Vagina (tissue), 2 donors: ENCODE results near the gene KRTAP12-4. TPM values are rescaled to one million over a fixed set of nuclear protein-coding genes. Genes with fewer than 3 reads are reported as not detected.

Experiments
- DNase-seq, 2 donors: peaks; one replicate each; pipeline ENCODE4 v3.0.0-alpha.2; 2017; ENCODE audit errors: extremely low spot score in 2 of 2
- H3K27ac ChIP-seq: fragments of 200-600 bp; sonication (generic); one replicate; pipeline ENCODE4 v1.5.1; 2019
- H3K27me3 ChIP-seq: fragments of 200-600 bp; sonication (generic); one replicate; pipeline ENCODE4 v1.5.1; 2019
- H3K36me3 ChIP-seq, 2 donors: fragments of 200-600 bp; sonication (generic); one replicate each; pipeline ENCODE4 v1.5.1; 2017 to 2019
- H3K4me1 ChIP-seq: fragments of 200-600 bp; sonication (generic); one replicate; pipeline ENCODE4 v1.5.1; 2019
- H3K4me3 ChIP-seq, 2 donors: fragments of 200-600 bp; sonication (generic); 1 replicate in 1 of 2; 2 replicates in 1 of 2; pipeline ENCODE4 v1.5.1; 2016 to 2019
- H3K9me3 ChIP-seq: fragments of 200-600 bp; sonication (generic); one replicate; pipeline ENCODE4 v1.5.1; 2019
- POLR2A ChIP-seq, 2 donors: fragments of 450-650 bp; IDR thresholded peaks; one replicate each; pipeline ENCODE4 v1.6.1; 2017; ENCODE audit warnings: antibody characterized with exemption in 2 of 2, mild to moderate bottlenecking in 2 of 2, moderate library complexity in 2 of 2
- POLR2AphosphoS5 ChIP-seq, 2 donors: sonication (generic); formaldehyde crosslinking; IDR thresholded peaks; one replicate each; pipeline ENCODE4 v1.9.0; 2017; ENCODE audit warnings: antibody characterized with exemption in 2 of 2, mild to moderate bottlenecking in 2 of 2, low read depth in 1 of 2; ENCODE audit not compliant: insufficient read depth in 1 of 2
- intact Hi-C: fragments of 100-400 bp; cut with DNase I; formaldehyde crosslinking; loops from one replicate; pipeline ENCODE4 v1.15.1; 2023
- total RNA-seq: library from RNA; depleted of rRNA; stranded (reverse); fragments of >200 nt; gene quantifications from one replicate; pipeline ENCODE4 v1.2.3, GENCODE V29; 2016
- TF ChIP-seq, protein P1 (sequence below), 3 experiments: fragments of 450-650 bp in 2 of 3; fragments of 200-600 bp in 1 of 3; sonication (generic) in 1 of 3; IDR thresholded peaks; one replicate each; pipeline ENCODE4 v1.5.1; 2017 to 2019; ENCODE audit warnings: antibody characterized with exemption in 3 of 3, mild to moderate bottlenecking in 2 of 3, moderate library complexity in 2 of 3

KRTAP12-4 gene
- total RNA-seq, 1 donor from 2014 or later: not detected

DNA sequence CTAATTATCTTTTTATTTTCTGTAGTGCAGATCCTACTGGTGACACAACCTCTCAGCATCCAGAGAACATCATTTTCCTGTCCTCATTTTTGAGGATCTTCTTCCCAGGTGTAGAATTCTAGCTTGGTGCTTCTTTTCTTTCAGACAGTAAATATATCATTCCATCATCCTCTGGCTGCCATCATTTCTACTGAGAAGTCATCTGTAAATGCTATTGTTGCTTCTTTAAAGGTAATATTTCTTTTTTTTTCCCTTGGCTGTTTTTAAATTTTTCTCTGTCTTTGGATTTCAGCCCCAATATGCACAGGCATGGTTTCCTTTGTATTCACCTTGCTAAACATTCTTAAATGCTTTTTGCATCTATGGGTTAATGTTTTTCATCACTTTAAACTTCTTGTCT lies 30.9 kb downstream of the KRTAP12-4 start:
- no peaks in the 10 kb centered on the region for H3K4me1 ChIP-seq
- TF ChIP-seq POLR2A (IDR thresholded peaks at IDR 0.05): no peak
- TF ChIP-seq, protein P1, sequence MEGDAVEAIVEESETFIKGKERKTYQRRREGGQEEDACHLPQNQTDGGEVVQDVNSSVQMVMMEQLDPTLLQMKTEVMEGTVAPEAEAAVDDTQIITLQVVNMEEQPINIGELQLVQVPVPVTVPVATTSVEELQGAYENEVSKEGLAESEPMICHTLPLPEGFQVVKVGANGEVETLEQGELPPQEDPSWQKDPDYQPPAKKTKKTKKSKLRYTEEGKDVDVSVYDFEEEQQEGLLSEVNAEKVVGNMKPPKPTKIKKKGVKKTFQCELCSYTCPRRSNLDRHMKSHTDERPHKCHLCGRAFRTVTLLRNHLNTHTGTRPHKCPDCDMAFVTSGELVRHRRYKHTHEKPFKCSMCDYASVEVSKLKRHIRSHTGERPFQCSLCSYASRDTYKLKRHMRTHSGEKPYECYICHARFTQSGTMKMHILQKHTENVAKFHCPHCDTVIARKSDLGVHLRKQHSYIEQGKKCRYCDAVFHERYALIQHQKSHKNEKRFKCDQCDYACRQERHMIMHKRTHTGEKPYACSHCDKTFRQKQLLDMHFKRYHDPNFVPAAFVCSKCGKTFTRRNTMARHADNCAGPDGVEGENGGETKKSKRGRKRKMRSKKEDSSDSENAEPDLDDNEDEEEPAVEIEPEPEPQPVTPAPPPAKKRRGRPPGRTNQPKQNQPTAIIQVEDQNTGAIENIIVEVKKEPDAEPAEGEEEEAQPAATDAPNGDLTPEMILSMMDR (IDR thresholded peaks at IDR 0.05): no peak
- no peak for TF ChIP-seq POLR2AphosphoS5 (IDR thresholded peaks at IDR 0.05; ENCODE audit: insufficient read depth in 1 of 2, low read depth in 1 of 2)
- no peak overlapping the region for H3K27ac ChIP-seq
- no peak for DNase-seq
- H3K9me3 ChIP-seq: peaks cover 6% of the 10 kb centered on the region
- intact Hi-C loops: no loop called here
- no peaks in the 10 kb centered on the region for H3K27me3 ChIP-seq
- H3K36me3 ChIP-seq: no peaks in the 10 kb centered on the region
- H3K4me3 ChIP-seq: no peak overlapping the region

DNA sequence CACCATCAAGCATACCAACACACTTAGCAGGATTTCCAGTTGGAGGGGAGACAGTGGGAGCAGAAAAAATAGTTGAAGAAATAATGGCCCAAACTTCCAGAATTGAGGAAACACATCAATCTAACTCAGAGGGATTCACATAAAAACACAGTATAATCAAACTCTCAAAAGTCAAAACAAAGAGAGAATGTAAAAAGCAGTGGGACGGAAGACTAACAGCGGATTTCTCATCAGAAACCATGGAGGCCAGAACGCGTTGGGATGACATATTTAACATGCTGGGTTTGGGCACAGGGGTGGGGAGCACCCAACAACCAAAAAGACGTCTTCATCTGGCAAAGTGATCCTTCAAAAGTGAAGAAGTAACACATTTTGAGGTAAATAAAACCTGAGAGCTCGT lies 34.6 kb downstream of the KRTAP12-4 start:
- no peak for DNase-seq
- TF ChIP-seq, protein P1 (IDR thresholded peaks at IDR 0.05): no peak
- TF ChIP-seq POLR2A (IDR thresholded peaks at IDR 0.05) (no peak), POLR2AphosphoS5 (IDR thresholded peaks at IDR 0.05; ENCODE audit: insufficient read depth in 1 of 2, low read depth in 1 of 2) (no peak)
- peaks cover 6% of the 10 kb centered on the region for H3K9me3 ChIP-seq
- H3K4me3 ChIP-seq: no peak overlapping the region
- no peak overlapping the region for H3K27ac ChIP-seq
- no peaks in the 10 kb centered on the region for H3K27me3 ChIP-seq
- no peaks in the 10 kb centered on the region for H3K36me3 ChIP-seq
- no peaks in the 10 kb centered on the region for H3K4me1 ChIP-seq
- intact Hi-C loops: no loop called here

DNA sequence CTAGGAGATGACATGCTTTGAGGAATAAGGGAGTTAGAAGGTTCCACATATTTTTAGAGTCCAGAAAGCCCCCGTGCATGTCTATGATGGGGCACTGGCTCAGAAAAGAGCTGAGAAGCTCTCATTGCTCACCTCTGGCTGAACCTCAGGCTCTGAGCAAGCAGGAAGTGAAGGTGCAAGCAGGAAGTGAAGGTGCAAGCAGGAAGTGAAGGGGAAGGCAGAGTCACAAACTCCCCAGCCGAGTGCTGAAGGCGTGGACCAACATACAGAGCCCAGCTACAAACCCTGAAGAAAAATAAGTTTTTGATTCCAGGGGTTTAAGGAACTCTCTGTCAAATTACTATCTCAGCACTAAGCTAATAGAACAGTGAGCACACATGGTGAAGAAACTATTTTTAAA lies 35.5 kb downstream of the KRTAP12-4 start:
- Histone ChIP-seq H3K27ac (no peak overlapping the region), H3K27me3 (no peaks in the 10 kb centered on the region), H3K4me1 (no peaks in the 10 kb centered on the region), H3K9me3 (peaks cover 2% of the 10 kb centered on the region), H3K4me3 (no peak overlapping the region), H3K36me3 (no peaks in the 10 kb centered on the region)
- no peak for DNase-seq
- intact Hi-C loops: no loop called here
- TF ChIP-seq POLR2AphosphoS5 (IDR thresholded peaks at IDR 0.05; ENCODE audit: insufficient read depth in 1 of 2, low read depth in 1 of 2): no peak
- TF ChIP-seq, protein P1 (IDR thresholded peaks at IDR 0.05): no peak
- no peak for TF ChIP-seq POLR2A (IDR thresholded peaks at IDR 0.05)

DNA sequence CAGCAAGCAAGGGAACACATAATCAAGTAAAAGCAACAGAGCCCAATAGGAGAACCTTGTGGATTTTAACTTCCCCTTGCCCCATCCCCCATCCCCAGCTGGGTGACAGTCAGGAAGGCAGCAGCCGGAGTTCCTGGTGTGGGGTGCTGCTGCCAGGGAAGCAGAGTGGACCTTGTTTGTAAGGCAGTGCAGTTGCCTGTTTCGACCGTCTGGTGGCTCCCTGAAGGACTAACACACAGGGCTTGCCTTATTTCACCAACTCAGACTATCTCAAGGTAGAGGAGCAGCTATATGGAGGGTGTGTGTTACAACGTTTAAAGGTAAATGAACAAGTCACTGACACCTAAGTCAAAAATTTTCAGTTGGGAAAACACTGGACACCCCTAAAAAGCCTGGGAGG lies 36.0 kb downstream of the KRTAP12-4 start:
- DNase-seq: no peak
- H3K27me3 ChIP-seq: no peaks in the 10 kb centered on the region
- no peaks in the 10 kb centered on the region for H3K9me3 ChIP-seq
- H3K27ac ChIP-seq: no peak overlapping the region
- H3K36me3 ChIP-seq: no peaks in the 10 kb centered on the region
- H3K4me3 ChIP-seq: no peak overlapping the region
- TF ChIP-seq, protein P1 (IDR thresholded peaks at IDR 0.05): no peak
- TF ChIP-seq POLR2A (IDR thresholded peaks at IDR 0.05) (no peak), POLR2AphosphoS5 (IDR thresholded peaks at IDR 0.05; ENCODE audit: insufficient read depth in 1 of 2, low read depth in 1 of 2) (no peak)
- intact Hi-C loops: no loop called here
- H3K4me1 ChIP-seq: no peaks in the 10 kb centered on the region

DNA sequence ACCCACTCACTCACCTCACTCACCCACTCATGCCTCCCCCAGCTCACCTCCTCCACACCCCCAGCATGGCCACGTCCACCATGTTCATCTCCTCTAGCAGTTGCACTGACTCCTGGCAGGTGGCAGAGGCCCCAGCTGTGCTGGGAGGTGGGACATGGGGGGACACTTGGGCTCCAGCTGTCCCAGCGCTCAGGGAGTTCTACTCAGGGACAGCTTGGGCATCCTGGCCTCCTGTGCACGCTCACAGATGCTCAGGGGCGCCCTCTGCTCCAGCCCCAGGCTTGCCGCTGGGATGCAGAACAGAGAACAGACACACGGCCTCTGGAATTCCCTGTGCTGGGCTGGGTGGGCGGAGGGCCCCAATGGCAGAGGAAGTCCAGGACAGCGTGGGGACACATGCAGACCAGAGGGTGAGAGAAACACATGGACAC lies 37.4 kb downstream of the KRTAP12-4 start:
- intact Hi-C loops: no loop called here
- no peaks in the 10 kb centered on the region for H3K36me3 ChIP-seq
- peak; percentile 62 to 88 for DNase-seq
- no peaks in the 10 kb centered on the region for H3K4me1 ChIP-seq
- no peak overlapping the region for H3K27ac ChIP-seq
- no peaks in the 10 kb centered on the region for H3K9me3 ChIP-seq
- H3K4me3 ChIP-seq: no peak overlapping the region
- no peak for TF ChIP-seq POLR2AphosphoS5 (IDR thresholded peaks at IDR 0.05; ENCODE audit: insufficient read depth in 1 of 2, low read depth in 1 of 2)
- no peak for TF ChIP-seq POLR2A (IDR thresholded peaks at IDR 0.05)
- TF ChIP-seq, protein P1 (IDR thresholded peaks at IDR 0.05): no peak
- H3K27me3 ChIP-seq: no peaks in the 10 kb centered on the region
